ENCODE measurements around the gene BCAR3.

GRCh38 chr1:93613898-93614297 lies 67.7 kb downstream of the BCAR3 start:
- TF ChIP-seq CTCF (IDR thresholded peaks at IDR 0.05) (no peak), POLR2A (IDR thresholded peaks at IDR 0.05) (no peak)

Measured in Peyer's patch (tissue), 4 donors.